H1 (cell line): ENCODE measurements around the gene MNX1. TPM values are rescaled to one million over a fixed set of nuclear protein-coding genes. Genes with fewer than 3 reads are reported as not detected.

Source experiments
- CTCF ChIA-PET: fragments of 300-600 bp; sonication (Branson Sonifier 250); formaldehyde crosslinking; loops from one replicate; lab custom pipeline; 2021; ENCODE audit not compliant: partially characterized antibody; lab: Charles Lee
- POLR2A ChIA-PET: fragments of 300-600 bp; sonication (Branson Sonifier 250); formaldehyde crosslinking; loops from one replicate; lab custom pipeline; 2021; ENCODE audit warnings: inconsistent platforms; ENCODE audit not compliant: partially characterized antibody; lab: Charles Lee
- DNase-seq, 2 experiments: peaks; one replicate each; pipeline versions ENCODE4 v3.0.0 to v3.0.0-alpha.2; 2010 to 2022; ENCODE audit warnings: low spot score in 2 of 2, low read depth in 1 of 2, mixed read lengths in 1 of 2
- FAIRE-seq: peaks from 2 replicates; lab custom pipeline; 2011; peaks lifted over from hg19 to GRCh38; lab: Jason Lieb, UNC
- H2AFZ ChIP-seq: 2 replicates; pipeline ENCODE4 v1.8.1; 2012; ENCODE audit warnings: low read length, inconsistent platforms
- H2AK5ac ChIP-seq: 2 replicates; pipeline ENCODE4 v1.6.1; 2013; ENCODE audit warnings: low read depth, low read length
- H2BK120ac ChIP-seq: replicated peaks from 2 replicates; pipeline ENCODE3; 2013; ENCODE audit warnings: low read depth, low read length, inconsistent platforms
- H2BK12ac ChIP-seq: 2 replicates; pipeline ENCODE4 v1.6.1; 2013; ENCODE audit warnings: low read depth, low read length
- H2BK15ac ChIP-seq: 2 replicates; pipeline ENCODE4 v1.6.1; 2013; ENCODE audit warnings: low read length
- H2BK20ac ChIP-seq: 2 replicates; pipeline ENCODE4 v1.6.1; 2013; ENCODE audit warnings: low read length
- H2BK5ac ChIP-seq: 2 replicates; pipeline ENCODE4 v1.6.1; 2013; ENCODE audit warnings: low read depth, low read length
- H3K14ac ChIP-seq: 2 replicates; pipeline ENCODE4 v1.6.1; 2013; ENCODE audit warnings: inconsistent platforms; ENCODE audit not compliant: insufficient read length
- H3K18ac ChIP-seq: 2 replicates; pipeline ENCODE4 v1.6.1; 2013; ENCODE audit warnings: low read length; ENCODE audit errors: extremely low read depth
- H3K23ac ChIP-seq: 2 replicates; pipeline ENCODE4 v1.6.1; 2013; ENCODE audit warnings: inconsistent platforms; ENCODE audit not compliant: insufficient read length
- H3K23me2 ChIP-seq: 2 replicates; pipeline ENCODE4 v1.6.1; 2013; ENCODE audit warnings: low read depth, low read length
- H3K27ac ChIP-seq: 2 replicates; pipeline ENCODE4 v1.6.1; 2011; ENCODE audit warnings: low read depth, low read length, inconsistent platforms
- H3K27me3 ChIP-seq, 4 experiments: replicated peaks in 1 of 4; 1 replicate in 1 of 4; 2 replicates in 3 of 4; pipeline versions ENCODE4 v1.6.1 to v1.8.1; 2011 to 2013; ENCODE audit warnings: low read length in 3 of 4, mild to moderate bottlenecking in 3 of 4, inconsistent platforms in 2 of 4, mixed read lengths in 2 of 4, moderate library complexity in 1 of 4; ENCODE audit not compliant: control insufficient read depth in 3 of 4, insufficient read depth in 3 of 4; ENCODE audit errors: extremely low read depth in 1 of 4
- H3K36me3 ChIP-seq, 4 experiments: 2 replicates each; pipeline versions ENCODE4 v1.6.1 to v1.8.1; 2011 to 2013; ENCODE audit warnings: mild to moderate bottlenecking in 4 of 4, low read length in 3 of 4, moderate library complexity in 2 of 4, control low read depth in 1 of 4, inconsistent platforms in 1 of 4; ENCODE audit not compliant: insufficient read depth in 4 of 4, control insufficient read depth in 2 of 4
- H3K4ac ChIP-seq: replicated peaks from 2 replicates; pipeline ENCODE3; 2013; ENCODE audit warnings: low read length, low read depth, mixed read lengths, inconsistent platforms; ENCODE audit not compliant: insufficient read length
- H3K4me1 ChIP-seq, 4 experiments: replicated peaks in 1 of 4; 1 replicate in 1 of 4; 2 replicates in 3 of 4; pipeline versions ENCODE4 v1.6.1 to v1.8.1; 2011 to 2013; ENCODE audit warnings: low read length in 3 of 4, inconsistent platforms in 2 of 4, mixed read lengths in 1 of 4; ENCODE audit not compliant: insufficient read depth in 4 of 4, control insufficient read depth in 3 of 4
- H3K4me2 ChIP-seq, 2 experiments: 2 replicates each; pipeline versions ENCODE4 v1.6.1 to v1.8.1; 2011 to 2013; ENCODE audit warnings: low read depth in 2 of 2, low read length in 2 of 2, control low read depth in 1 of 2, inconsistent platforms in 1 of 2, mild to moderate bottlenecking in 1 of 2; ENCODE audit not compliant: insufficient read depth in 1 of 2
- H3K4me3 ChIP-seq, 4 experiments: fragments of 200-600, 300-600 bp in 1 of 4; sonication (generic), shearing (Covaris generic), sonication (Bioruptor Twin) in 1 of 4; 2 replicates each; pipeline versions ENCODE4 v1.5.1 to v1.8.1; 2011 to 2016; ENCODE audit warnings: low read length in 4 of 4, low read depth in 3 of 4, control low read depth in 2 of 4, inconsistent platforms in 2 of 4, mild to moderate bottlenecking in 2 of 4, mixed read lengths in 1 of 4, moderate library complexity in 1 of 4; ENCODE audit not compliant: insufficient read depth in 2 of 4; ENCODE audit errors: extremely low read depth in 1 of 4
- H3K56ac ChIP-seq: replicated peaks from 2 replicates; pipeline ENCODE3; 2013; ENCODE audit warnings: low read depth, mild to moderate bottlenecking, mixed read lengths, low read length, inconsistent platforms; ENCODE audit not compliant: insufficient read length
- H3K79me1 ChIP-seq: 2 replicates; pipeline ENCODE4 v1.6.1; 2013; ENCODE audit warnings: low read depth, low read length, control low read depth
- H3K79me2 ChIP-seq, 2 experiments: 2 replicates each; pipeline versions ENCODE4 v1.6.1 to v1.8.1; 2012 to 2013; ENCODE audit warnings: low read length in 2 of 2, mild to moderate bottlenecking in 2 of 2, inconsistent platforms in 1 of 2; ENCODE audit not compliant: insufficient read depth in 2 of 2, control insufficient read depth in 1 of 2
- H3K9ac ChIP-seq, 4 experiments: replicated peaks in 1 of 4; 1 replicate in 1 of 4; 2 replicates in 3 of 4; pipeline versions ENCODE4 v1.6.1 to v1.8.1; 2011 to 2013; ENCODE audit warnings: low read depth in 3 of 4, low read length in 3 of 4, control low read depth in 2 of 4, mild to moderate bottlenecking in 2 of 4, moderate library complexity in 2 of 4, inconsistent platforms in 1 of 4; ENCODE audit errors: extremely low read depth in 1 of 4
- H3K9me3 ChIP-seq, 2 experiments: 2 replicates each; pipeline versions ENCODE4 v1.6.1 to v1.8.1; 2012 to 2013; ENCODE audit warnings: mild to moderate bottlenecking in 2 of 2, moderate library complexity in 2 of 2, control low read depth in 1 of 2, inconsistent platforms in 1 of 2, low read depth in 1 of 2, low read length in 1 of 2, mixed read lengths in 1 of 2; ENCODE audit not compliant: insufficient read depth in 2 of 2
- H4K20me1 ChIP-seq, 2 experiments: replicated peaks in 1 of 2; 2 replicates each; pipeline versions ENCODE3 to v1.8.1; 2011 to 2013; ENCODE audit warnings: inconsistent platforms in 2 of 2, low read length in 2 of 2, mild to moderate bottlenecking in 1 of 2; ENCODE audit not compliant: insufficient read depth in 2 of 2, control insufficient read depth in 1 of 2
- H4K5ac ChIP-seq: 2 replicates; pipeline ENCODE4 v1.6.1; 2013; ENCODE audit warnings: low read length, low read depth, mixed read lengths, inconsistent platforms; ENCODE audit not compliant: insufficient read length
- H4K8ac ChIP-seq: 2 replicates; pipeline ENCODE4 v1.8.0; 2013; ENCODE audit warnings: mild to moderate bottlenecking, moderate library complexity, low read length, inconsistent platforms; ENCODE audit not compliant: insufficient read depth; ENCODE audit errors: extremely low read depth
- H4K91ac ChIP-seq: replicated peaks from 2 replicates; pipeline ENCODE3; 2013; ENCODE audit warnings: low read length, mixed read lengths, inconsistent platforms; ENCODE audit not compliant: insufficient read length
- EZH2 ChIP-seq: fragments of 200-600 bp; sonication (generic); IDR thresholded peaks from 2 replicates; pipeline ENCODE4 v1.7.1; 2012; ENCODE audit warnings: low read depth, mild to moderate bottlenecking, moderate library complexity, low read length, inconsistent platforms; ENCODE audit not compliant: severe bottlenecking
- RAD21 ChIP-seq, 2 experiments: IDR thresholded peaks in 1 of 2; conservative IDR thresholded peaks in 1 of 2; 2 replicates each; pipeline ENCODE4 v1.6.1; 2011; ENCODE audit warnings: low read depth in 2 of 2, low read length in 2 of 2, improper control_type of control experiment in 1 of 2, inconsistent platforms in 1 of 2, mild to moderate bottlenecking in 1 of 2, moderate library complexity in 1 of 2
- RNF2 ChIP-seq: fragments of 200-900, 300-1000 bp; sonication (generic); IDR thresholded peaks from 2 replicates; pipeline ENCODE4 v1.7.1; 2016; ENCODE audit warnings: borderline replicate concordance, low read depth, mild to moderate bottlenecking, antibody characterized with exemption, low read length; ENCODE audit not compliant: poor library complexity, severe bottlenecking; ENCODE audit errors: missing control alignments
- WGBS, 2 experiments: shearing (Covaris generic) in 1 of 2; methylation state at CpG; one replicate each; pipeline versions ENCODE4 v1.1.6 to v1.1.7; 2013 to 2015; ENCODE audit warnings: low lambda C conversion rate in 2 of 2, mixed read lengths in 2 of 2, inconsistent platforms in 1 of 2, low coverage in 1 of 2, missing lambda C conversion rate in 1 of 2; ENCODE audit not compliant: insufficient replicate concordance in 2 of 2, insufficient coverage in 1 of 2, insufficient read length in 1 of 2; ENCODE audit errors: extremely low coverage in 1 of 2, missing lambda C conversion rate in 1 of 2; 5-methylcytosine and 5-hydroxymethylcytosine counted together
- polyA plus RNA-seq, 7 experiments: library from polyadenylated mRNA; depleted of rRNA in 3 of 7; stranded (reverse) in 5 of 7; unstranded in 2 of 7; fragments of >200 nt in 5 of 7; fragments of 200-250 nt in 2 of 7; gene quantifications; 1 replicate in 5 of 7; 2 replicates in 1 of 7; 4 replicates in 1 of 7; pipeline versions ENCODE4 v1.2.1 to v1.2.3, GENCODE V29; 2011 to 2013; ENCODE audit warnings: missing spikeins in 2 of 7, mixed read lengths in 2 of 7
- total RNA-seq: library from RNA; stranded (reverse); fragmentation: NEBNext Ultra II Directional; extraction: Animal tissue kit (Norgen Biotek cat#: 25700); gene quantifications from 2 replicates; pipeline ENCODE4 v1.2.1, GENCODE V29; 2021

MNX1 gene
- total and polyA plus RNA-seq, 2 of the 8 experiments (the other 6 are each of a cell fraction or from before 2014, with no cell fraction given), result 0.39 TPM; not detected in 1

GRCh38 chr7:156969972-156970420, 40.5 kb downstream of the MNX1 start:
- no peak overlapping the region for H2BK120ac ChIP-seq
- TF ChIP-seq RAD21 (IDR thresholded peaks at IDR 0.05 in 1 of 2, conservative IDR thresholded peaks at IDR 0.05 in 1 of 2; ENCODE audit: low read depth in 2 of 2, low read length in 2 of 2) (peak in 1 of 2 experiments; percentile 30; a peak in 3 of 4 replicates), EZH2 (no peak), RNF2 (no peak)
- TF ChIP-seq, all 59 proteins: peak for 1
- FAIRE-seq (no peak), DNase-seq (no peak)
- Histone ChIP-seq H3K4me1 (no peaks in the 10 kb centered on the region), H3K4me2 (no peak overlapping the region), H2BK15ac (no peak overlapping the region), H3K9me3 (no peaks in the 10 kb centered on the region), H3K79me2 (no peaks in the 10 kb centered on the region), H2AK5ac (no peak overlapping the region), H3K79me1 (no peaks in the 10 kb centered on the region), H3K36me3 (peaks cover 6 to 51% (median 40%) of the 10 kb centered on the region in 4 experiments; a peak in 7 of 8 replicates), H2BK5ac (no peak overlapping the region), H4K91ac (no peak overlapping the region), H3K27me3 (no peaks in the 10 kb centered on the region), H4K8ac (no peak overlapping the region), H4K20me1 (peaks cover 7 to 12% of the 10 kb centered on the region in 2 experiments), H3K56ac (no peak overlapping the region), H2AFZ (no peak overlapping the region), H3K4me3 (no peak overlapping the region), H3K9ac (no peak overlapping the region), H3K14ac (no peak overlapping the region), H3K18ac (no peak overlapping the region), H3K23ac (no peak overlapping the region), H2BK12ac (no peak overlapping the region), H3K4ac (no peak overlapping the region), H3K27ac (no peak overlapping the region), H2BK20ac (no peak overlapping the region), H4K5ac (no peak overlapping the region), H3K23me2 (no peaks in the 10 kb centered on the region)
- 93% methylated on average over 3 of the region's 3 CpGs; no CpG with 5 or more reads in 1 of the 2 experiments for WGBS, 2 experiments
- CTCF ChIA-PET, result interaction anchor here (0.6 to 4.5 kb wide), 18 partner anchors 8 to 1436 kb away, joined by 3 to 32 read pairs (median 4); no protein-coding TSS in a partner anchor
- POLR2A ChIA-PET, result interaction anchor here (2.4 kb wide), 1 partner anchor 18 kb away, joined by 7 read pairs; no protein-coding TSS in a partner anchor
